ENCODE results near the gene ONECUT3. TPM values are rescaled to one million over a fixed set of nuclear protein-coding genes. Genes with fewer than 3 reads are reported as not detected.
A peak's percentile ranks its signal among the peaks of the same experiment; 100 is the strongest.

The ONECUT3 gene
- total RNA-seq, 2 experiments from 2014 or later = not detected

DNA sequence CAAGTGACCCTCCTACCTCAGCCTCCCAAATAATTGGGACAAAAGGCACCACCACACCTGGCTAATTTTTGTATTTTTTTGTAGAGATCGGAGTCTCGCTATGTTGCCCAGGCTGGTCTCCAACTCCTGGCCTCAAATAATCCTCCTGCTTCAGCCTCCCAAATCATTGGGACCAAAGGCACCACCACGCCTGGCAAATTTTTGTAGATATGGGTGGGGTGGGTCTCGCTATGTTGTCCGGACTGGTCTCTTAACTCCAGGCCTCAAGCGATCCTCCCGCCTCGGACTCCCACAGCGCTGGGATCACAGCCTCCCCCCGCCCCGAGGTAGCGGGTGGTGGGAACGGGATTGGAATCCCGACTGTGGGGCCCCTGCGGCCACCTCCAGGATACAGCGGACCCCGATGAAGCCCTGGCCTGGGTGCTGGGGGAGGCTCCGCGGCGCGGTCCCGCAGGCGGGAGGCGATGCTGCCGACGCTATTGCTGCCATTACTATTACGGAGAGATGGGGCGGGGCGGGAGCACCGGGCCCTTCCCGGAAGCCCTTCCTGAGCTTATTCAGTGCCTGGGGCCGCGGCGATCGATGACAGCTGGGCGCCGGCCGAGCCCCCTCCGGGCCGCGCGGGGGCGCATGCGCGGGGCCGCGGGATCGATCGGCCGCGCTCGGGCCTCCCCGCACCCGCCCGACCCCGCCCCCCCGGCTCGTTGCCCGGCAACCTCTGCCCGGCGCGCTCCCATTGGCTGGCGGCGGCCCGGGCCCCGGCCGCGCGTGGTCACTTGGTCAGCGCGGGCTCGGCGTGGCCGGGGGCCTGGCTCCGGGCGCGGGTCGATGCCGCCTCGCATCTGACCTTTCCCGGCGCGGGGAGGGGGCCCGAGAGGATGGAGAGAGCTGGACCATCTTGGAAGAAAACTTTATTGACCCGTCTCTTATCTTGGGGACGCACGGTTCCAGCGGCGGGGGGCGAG is 27.9 kb upstream of the ONECUT3 start:
- H3K4me1 Mint-ChIP-seq (ENCODE audit: low read depth) = peaks cover 4% of the 10 kb centered on the region
- ATAC-seq = peak; percentile 73
- H3K27ac Mint-ChIP-seq = no peak overlapping the region
- CTCF ChIA-PET = interaction anchor here (0.6 kb wide), 1 partner anchor 86 kb away, joined by 3 read pairs; no protein-coding TSS in a partner anchor
- peak overlapping the region; percentile 18 for H3K4me3 Mint-ChIP-seq
- peak; percentile 39 for DNase-seq
- no peaks in the 10 kb centered on the region for H3K9me3 Mint-ChIP-seq (ENCODE audit: insufficient read depth)
- peaks cover 30% of the 10 kb centered on the region for H3K27me3 Mint-ChIP-seq (ENCODE audit: low read depth)
- no peaks in the 10 kb centered on the region for H3K36me3 Mint-ChIP-seq (ENCODE audit: low read depth)
- POLR2A ChIA-PET = interaction anchor here (0.6 kb wide), 1 partner anchor 101 kb away, joined by 3 read pairs; no protein-coding TSS in a partner anchor

DNA sequence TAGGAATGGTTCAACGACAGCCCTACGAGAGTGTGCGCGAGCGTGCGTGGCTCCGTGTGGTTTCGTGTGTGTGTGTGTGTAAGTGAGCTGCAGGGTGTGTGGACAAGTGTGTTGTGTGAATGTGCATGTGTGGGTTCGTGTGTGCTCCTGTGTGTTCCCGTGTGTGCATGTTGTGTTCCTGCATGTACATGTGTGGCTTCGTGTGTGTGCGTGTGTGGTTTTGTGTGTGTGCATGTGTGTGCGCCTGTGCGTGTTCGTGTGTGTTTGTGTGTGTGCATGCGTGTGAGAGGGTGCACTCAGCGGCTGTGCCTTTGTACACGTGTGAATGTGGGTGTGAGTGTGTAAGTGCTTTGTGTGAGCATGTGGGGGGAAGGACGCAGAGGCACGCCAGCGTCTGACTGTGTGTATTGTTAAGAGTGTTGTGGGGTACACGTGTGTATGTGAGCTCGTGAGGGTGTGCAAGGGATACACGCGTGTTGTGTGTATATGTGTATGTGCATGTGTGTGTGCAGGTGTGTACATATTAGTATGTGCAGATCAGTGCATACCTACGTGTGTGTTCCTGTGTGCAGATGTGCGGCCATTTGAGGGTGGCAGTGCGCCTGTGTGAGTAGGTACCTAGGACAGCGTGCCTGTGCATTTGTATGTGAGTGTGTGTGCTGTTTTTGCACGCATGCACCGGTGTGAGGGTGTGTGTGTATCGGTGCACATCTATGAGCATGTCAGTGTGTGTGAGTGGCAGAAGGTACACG is 24.3 kb upstream of the ONECUT3 start:
- Mint-ChIP-seq H3K27ac (no peak overlapping the region), H3K36me3 (ENCODE audit: low read depth) (no peaks in the 10 kb centered on the region), H3K27me3 (ENCODE audit: low read depth) (peaks cover 26% of the 10 kb centered on the region), H3K9me3 (ENCODE audit: insufficient read depth) (no peaks in the 10 kb centered on the region), H3K4me3 (no peak overlapping the region), H3K4me1 (ENCODE audit: low read depth) (peaks cover 2% of the 10 kb centered on the region)
- no peak for DNase-seq
- ATAC-seq = no peak
- CTCF ChIA-PET = no interaction called here
- POLR2A ChIA-PET = no interaction called here

DNA sequence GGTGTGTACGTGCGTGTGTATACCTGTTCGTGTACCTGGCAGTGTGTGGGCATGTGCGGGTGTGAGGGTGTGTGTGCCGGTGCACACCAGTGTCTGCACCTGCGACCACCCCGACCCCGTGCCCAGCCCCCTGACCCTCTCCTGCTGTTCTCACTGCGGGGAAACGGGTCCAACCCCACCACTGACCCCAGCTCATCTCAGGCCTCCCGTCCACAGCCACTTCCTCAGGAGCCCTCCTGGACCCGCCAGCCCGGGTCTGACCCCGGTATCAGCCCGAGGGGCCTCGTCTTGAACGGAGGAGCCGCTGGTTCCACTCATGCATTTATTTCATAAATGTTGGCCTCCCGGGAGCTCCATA is 23.8 kb upstream of the ONECUT3 start:
- Mint-ChIP-seq H3K36me3 (ENCODE audit: low read depth) (no peaks in the 10 kb centered on the region), H3K4me1 (ENCODE audit: low read depth) (peaks cover 2% of the 10 kb centered on the region), H3K27me3 (ENCODE audit: low read depth) (peaks cover 29% of the 10 kb centered on the region), H3K27ac (no peak overlapping the region), H3K4me3 (no peak overlapping the region), H3K9me3 (ENCODE audit: insufficient read depth) (no peaks in the 10 kb centered on the region)
- POLR2A ChIA-PET = no interaction called here
- CTCF ChIA-PET = no interaction called here
- ATAC-seq (no peak), DNase-seq (no peak)

- no peak for ATAC-seq
Measured at GRCh38 chr19:1730157-1730556, 23.1 kb upstream of the ONECUT3 start.

GRCh38 chr19:1734321-1734966 is 18.9 kb upstream of the ONECUT3 start:
- no peaks in the 10 kb centered on the region for H3K9me3 Mint-ChIP-seq (ENCODE audit: insufficient read depth)
- ATAC-seq = no peak
- H3K4me1 Mint-ChIP-seq (ENCODE audit: low read depth) = no peaks in the 10 kb centered on the region
- CTCF ChIA-PET = no interaction called here
- POLR2A ChIA-PET = no interaction called here
- DNase-seq = no peak
- H3K4me3 Mint-ChIP-seq = no peak overlapping the region
- H3K27ac Mint-ChIP-seq = no peak overlapping the region
- peaks cover 16% of the 10 kb centered on the region for H3K27me3 Mint-ChIP-seq (ENCODE audit: low read depth)
- H3K36me3 Mint-ChIP-seq (ENCODE audit: low read depth) = no peaks in the 10 kb centered on the region

More at GRCh38 chr19:1730157-1730556, 23.1 kb upstream of the ONECUT3 start:
- no peaks in the 10 kb centered on the region for H3K36me3 Mint-ChIP-seq (ENCODE audit: low read depth)
- CTCF ChIA-PET = no interaction called here
- H3K4me3 Mint-ChIP-seq = no peak overlapping the region
- POLR2A ChIA-PET = interaction anchor here (0.7 kb wide), 1 partner anchor 14 kb away, joined by 4 read pairs; no protein-coding TSS in a partner anchor
- H3K9me3 Mint-ChIP-seq (ENCODE audit: insufficient read depth) = no peaks in the 10 kb centered on the region
- H3K4me1 Mint-ChIP-seq (ENCODE audit: low read depth) = peaks cover 2% of the 10 kb centered on the region
- no peak for DNase-seq
- H3K27me3 Mint-ChIP-seq (ENCODE audit: low read depth) = peaks cover 25% of the 10 kb centered on the region
- H3K27ac Mint-ChIP-seq = no peak overlapping the region

DNA sequence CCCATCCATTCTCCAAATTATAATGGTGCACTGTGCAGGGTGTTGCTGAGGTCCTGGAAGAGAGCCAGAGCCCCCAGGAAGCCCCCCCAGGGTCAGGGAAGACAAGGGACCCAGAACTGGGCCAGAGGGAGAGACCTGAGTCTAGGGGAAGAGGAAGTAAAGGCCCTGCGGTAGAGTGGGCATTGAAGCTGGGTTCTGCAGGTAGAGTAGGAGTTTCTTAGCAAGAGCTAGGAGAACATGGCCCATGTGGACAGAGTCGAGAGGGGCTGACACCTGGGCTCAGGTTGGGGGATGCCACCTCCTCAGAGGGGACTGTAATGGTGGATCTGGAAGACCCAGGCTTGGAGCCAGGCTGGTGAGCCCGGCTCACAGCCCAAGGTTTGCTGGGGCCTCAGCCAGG is 17.0 kb upstream of the ONECUT3 start:
- Mint-ChIP-seq H3K9me3 (ENCODE audit: insufficient read depth) (no peaks in the 10 kb centered on the region), H3K27ac (no peak overlapping the region), H3K27me3 (ENCODE audit: low read depth) (peaks cover 20% of the 10 kb centered on the region), H3K4me1 (ENCODE audit: low read depth) (no peaks in the 10 kb centered on the region), H3K4me3 (no peak overlapping the region), H3K36me3 (ENCODE audit: low read depth) (no peaks in the 10 kb centered on the region)
- CTCF ChIA-PET = no interaction called here
- no peak for DNase-seq
- POLR2A ChIA-PET = no interaction called here
- no peak for ATAC-seq

GRCh38 chr19:1736927-1737326 is 16.4 kb upstream of the ONECUT3 start:
- no peaks in the 10 kb centered on the region for H3K4me1 Mint-ChIP-seq (ENCODE audit: low read depth)
- peaks cover 17% of the 10 kb centered on the region for H3K27me3 Mint-ChIP-seq (ENCODE audit: low read depth)
- DNase-seq = no peak
- no peak overlapping the region for H3K27ac Mint-ChIP-seq
- ChIA-PET CTCF (no interaction called here), POLR2A (no interaction called here)
- H3K9me3 Mint-ChIP-seq (ENCODE audit: insufficient read depth) = no peaks in the 10 kb centered on the region
- no peak for ATAC-seq
- H3K36me3 Mint-ChIP-seq (ENCODE audit: low read depth) = no peaks in the 10 kb centered on the region
- H3K4me3 Mint-ChIP-seq = no peak overlapping the region

GRCh38 chr19:1739960-1740629 is 13.2 kb upstream of the ONECUT3 start:
- Mint-ChIP-seq H3K27ac (no peak overlapping the region), H3K4me1 (ENCODE audit: low read depth) (no peaks in the 10 kb centered on the region), H3K9me3 (ENCODE audit: insufficient read depth) (no peaks in the 10 kb centered on the region), H3K4me3 (no peak overlapping the region), H3K36me3 (ENCODE audit: low read depth) (no peaks in the 10 kb centered on the region), H3K27me3 (ENCODE audit: low read depth) (peaks cover 8% of the 10 kb centered on the region)
- ChIA-PET CTCF (no interaction called here), POLR2A (interaction anchor here (0.6 kb wide), 1 partner anchor 12 kb away, joined by 3 read pairs; no protein-coding TSS in a partner anchor)
- DNase-seq (no peak), ATAC-seq (no peak)

- POLR2A ChIA-PET = no interaction called here
- Mint-ChIP-seq H3K27ac (no peak overlapping the region), H3K4me3 (no peak overlapping the region), H3K27me3 (ENCODE audit: low read depth) (peaks cover 26% of the 10 kb centered on the region), H3K4me1 (ENCODE audit: low read depth) (peaks cover 12% of the 10 kb centered on the region), H3K9me3 (ENCODE audit: insufficient read depth) (no peaks in the 10 kb centered on the region), H3K36me3 (ENCODE audit: low read depth) (no peaks in the 10 kb centered on the region)
- DNase-seq = no peak
- CTCF ChIA-PET = no interaction called here
- no peak for ATAC-seq
Measured at GRCh38 chr19:1742989-1743696, 10.2 kb upstream of the ONECUT3 start.

GRCh38 chr19:1744133-1744665 is 9.1 kb upstream of the ONECUT3 start:
- peaks cover 26% of the 10 kb centered on the region for H3K27me3 Mint-ChIP-seq (ENCODE audit: low read depth)
- POLR2A ChIA-PET = no interaction called here

More at GRCh38 chr19:1744133-1744665, 9.1 kb upstream of the ONECUT3 start:
- Mint-ChIP-seq H3K9me3 (ENCODE audit: insufficient read depth) (no peaks in the 10 kb centered on the region), H3K27ac (no peak overlapping the region), H3K4me3 (no peak overlapping the region), H3K4me1 (ENCODE audit: low read depth) (peaks cover 13% of the 10 kb centered on the region), H3K36me3 (ENCODE audit: low read depth) (no peaks in the 10 kb centered on the region)
- CTCF ChIA-PET = no interaction called here
- ATAC-seq (no peak), DNase-seq (no peak)
